Mesenchymal stem cell (in vitro differentiated cells and primary cell): Measurements from ENCODE around the gene SUGCT.
A peak's percentile ranks its signal among the peaks of the same experiment; 100 is the strongest.

Experiments
- DNase-seq: peaks from one replicate; pipeline ENCODE4 v3.0.0-alpha.2; 2013
- H2AFZ ChIP-seq: one replicate; pipeline ENCODE4 v1.6.1; 2013; ENCODE audit warnings: low read depth, mild to moderate bottlenecking, control low read depth, inconsistent platforms, low read length, moderate library complexity
- H2AK5ac ChIP-seq: 2 replicates; pipeline ENCODE4 v1.6.1; 2013; ENCODE audit warnings: low read length, moderate library complexity, mild to moderate bottlenecking, inconsistent platforms; ENCODE audit not compliant: severe bottlenecking
- H2BK120ac ChIP-seq: one replicate; pipeline ENCODE4 v1.6.1; 2013; ENCODE audit warnings: low read depth, mild to moderate bottlenecking, inconsistent platforms, low read length, moderate library complexity
- H2BK12ac ChIP-seq, 2 experiments: one replicate each; pipeline ENCODE4 v1.6.1; 2013; ENCODE audit warnings: inconsistent platforms in 2 of 2, low read length in 2 of 2, mild to moderate bottlenecking in 2 of 2, moderate library complexity in 2 of 2, control low read depth in 1 of 2
- H2BK15ac ChIP-seq: one replicate; pipeline ENCODE4 v1.6.1; 2013; ENCODE audit warnings: mild to moderate bottlenecking, low read depth, inconsistent platforms; ENCODE audit not compliant: poor library complexity, severe bottlenecking
- H2BK5ac ChIP-seq: 2 replicates; pipeline ENCODE4 v1.6.1; 2013; ENCODE audit warnings: low read depth, mild to moderate bottlenecking, low read length, control low read depth, inconsistent platforms; ENCODE audit not compliant: poor library complexity, severe bottlenecking
- H3K14ac ChIP-seq, 2 experiments: one replicate each; pipeline ENCODE4 v1.6.1; 2013; ENCODE audit warnings: inconsistent platforms in 2 of 2, low read length in 2 of 2, control low read depth in 1 of 2, mild to moderate bottlenecking in 1 of 2, moderate library complexity in 1 of 2
- H3K18ac ChIP-seq, 2 experiments: one replicate each; pipeline ENCODE4 v1.6.1; 2013; ENCODE audit warnings: inconsistent platforms in 2 of 2, low read length in 2 of 2, control low read depth in 1 of 2, low read depth in 1 of 2, mild to moderate bottlenecking in 1 of 2
- H3K23ac ChIP-seq, 2 experiments: one replicate each; pipeline ENCODE4 v1.6.1; 2013; ENCODE audit warnings: inconsistent platforms in 2 of 2, low read length in 2 of 2, mild to moderate bottlenecking in 2 of 2, moderate library complexity in 2 of 2, control low read depth in 1 of 2
- H3K27ac ChIP-seq: 2 replicates; pipeline ENCODE4 v1.5.1; 2013; ENCODE audit warnings: mild to moderate bottlenecking, moderate library complexity, low read length, control low read depth, inconsistent platforms; ENCODE audit not compliant: poor library complexity, severe bottlenecking
- H3K27me3 ChIP-seq, 2 experiments: 2 replicates each; pipeline versions ENCODE4 v1.6.1 to v1.7.0; 2013; ENCODE audit warnings: low read length in 2 of 2, mild to moderate bottlenecking in 2 of 2, moderate library complexity in 2 of 2, control low read depth in 1 of 2, inconsistent platforms in 1 of 2; ENCODE audit not compliant: control insufficient read depth in 1 of 2, insufficient read depth in 1 of 2
- H3K36me3 ChIP-seq, 2 experiments: 2 replicates each; pipeline versions ENCODE4 v1.6.1 to v1.7.0; 2013; ENCODE audit warnings: low read length in 2 of 2, control low read depth in 1 of 2, inconsistent platforms in 1 of 2, low read depth in 1 of 2, mild to moderate bottlenecking in 1 of 2; ENCODE audit not compliant: insufficient read depth in 2 of 2, control insufficient read depth in 1 of 2
- H3K4ac ChIP-seq, 2 experiments: one replicate each; pipeline ENCODE4 v1.6.1; 2013; ENCODE audit warnings: inconsistent platforms in 2 of 2, low read length in 2 of 2, mild to moderate bottlenecking in 2 of 2, moderate library complexity in 2 of 2, control low read depth in 1 of 2, low read depth in 1 of 2
- H3K4me1 ChIP-seq: 2 replicates; pipeline ENCODE4 v1.6.1; 2013; ENCODE audit warnings: low read depth, low read length, control low read depth; ENCODE audit not compliant: control insufficient read depth, insufficient read depth
- H3K4me2 ChIP-seq: 2 replicates; pipeline ENCODE4 v1.6.1; 2013; ENCODE audit warnings: low read length, mild to moderate bottlenecking, inconsistent platforms; ENCODE audit not compliant: poor library complexity, severe bottlenecking
- H3K4me3 ChIP-seq, 2 experiments: 2 replicates each; pipeline versions ENCODE4 v1.5.1 to v1.7.0; 2013; ENCODE audit warnings: low read length in 2 of 2, mild to moderate bottlenecking in 2 of 2, control low read depth in 1 of 2, low read depth in 1 of 2; ENCODE audit not compliant: insufficient read depth in 1 of 2
- H3K79me1 ChIP-seq: replicated peaks from 2 replicates; pipeline ENCODE4 v1.6.1; 2013; ENCODE audit warnings: mild to moderate bottlenecking, control low read depth, low read length, inconsistent platforms; ENCODE audit not compliant: poor library complexity, severe bottlenecking
- H3K9ac ChIP-seq: 2 replicates; pipeline ENCODE4 v1.7.0; 2013; ENCODE audit warnings: mild to moderate bottlenecking, low read length, moderate library complexity
- H3K9me3 ChIP-seq: 2 replicates; pipeline ENCODE4 v1.7.0; 2013; ENCODE audit warnings: mild to moderate bottlenecking, low read length; ENCODE audit not compliant: control insufficient read depth
- H4K8ac ChIP-seq: one replicate; pipeline ENCODE4 v1.6.1; 2013; ENCODE audit warnings: inconsistent platforms, mild to moderate bottlenecking, low read length, moderate library complexity
- H4K91ac ChIP-seq: one replicate; pipeline ENCODE4 v1.6.1; 2013; ENCODE audit warnings: mild to moderate bottlenecking, low read length, inconsistent platforms
- WGBS: methylation state at CpG from one replicate; pipeline ENCODE4 v1.1.7; 2013; ENCODE audit warnings: mixed read lengths; 5-methylcytosine and 5-hydroxymethylcytosine counted together

The SUGCT gene

DNA sequence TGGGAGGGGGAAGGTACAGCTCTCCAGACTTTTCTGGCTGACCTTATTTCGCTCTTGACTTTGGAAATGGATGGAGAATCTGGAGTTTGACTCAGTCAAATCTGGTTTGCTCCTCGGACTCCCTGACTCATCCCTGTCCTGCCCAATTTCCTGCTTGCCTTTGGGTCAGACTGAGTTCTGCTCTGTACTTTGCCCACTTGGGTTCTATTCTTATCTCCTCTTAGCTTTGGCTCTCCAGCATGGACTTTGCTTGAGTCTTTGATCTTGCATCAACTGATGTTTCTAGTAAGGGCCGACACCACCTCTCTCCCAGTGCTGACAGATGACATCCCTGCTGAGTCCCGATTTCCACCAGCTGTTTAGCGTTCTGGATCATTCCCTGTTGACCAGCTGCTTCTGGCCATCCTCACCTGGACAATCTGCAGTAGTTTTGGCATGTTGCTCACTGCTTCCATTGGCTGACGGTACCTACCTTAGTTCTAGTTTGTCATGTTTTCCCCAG, 335.3 kb downstream of the SUGCT start:
- H3K27ac ChIP-seq = peak overlapping the region; percentile 12
- no peaks in the 10 kb centered on the region for H3K79me1 ChIP-seq
- no peak overlapping the region for H3K14ac ChIP-seq
- peak overlapping the region; percentile 94 for H4K91ac ChIP-seq
- H3K18ac ChIP-seq = peak overlapping the region; percentile 14 to 58
- peak overlapping the region; percentile 78 for H4K8ac ChIP-seq
- peak overlapping the region; percentile 33 to 34 for H2BK12ac ChIP-seq
- no peaks in the 10 kb centered on the region for H3K9me3 ChIP-seq
- H3K4me3 ChIP-seq = peak overlapping the region in 1 of 2 experiments; percentile 52
- H2BK15ac ChIP-seq = no peak overlapping the region
- peak; percentile 47 for DNase-seq
- H2BK5ac ChIP-seq = no peak overlapping the region
- no peaks in the 10 kb centered on the region for H3K36me3 ChIP-seq
- no peaks in the 10 kb centered on the region for H3K27me3 ChIP-seq
- H3K23ac ChIP-seq = no peak overlapping the region
- H2BK120ac ChIP-seq = peak overlapping the region; percentile 74
- H2AFZ ChIP-seq = no peak overlapping the region
- peak overlapping the region; percentile 84 for H3K9ac ChIP-seq
- H3K4me2 ChIP-seq = no peak overlapping the region
- peak overlapping the region; percentile 62 for H2AK5ac ChIP-seq
- peaks cover 3% of the 10 kb centered on the region for H3K4me1 ChIP-seq
- H3K4ac ChIP-seq = peak overlapping the region; percentile 8 to 52
- 69% methylated on average over 6 of the region's 6 CpGs for WGBS

DNA sequence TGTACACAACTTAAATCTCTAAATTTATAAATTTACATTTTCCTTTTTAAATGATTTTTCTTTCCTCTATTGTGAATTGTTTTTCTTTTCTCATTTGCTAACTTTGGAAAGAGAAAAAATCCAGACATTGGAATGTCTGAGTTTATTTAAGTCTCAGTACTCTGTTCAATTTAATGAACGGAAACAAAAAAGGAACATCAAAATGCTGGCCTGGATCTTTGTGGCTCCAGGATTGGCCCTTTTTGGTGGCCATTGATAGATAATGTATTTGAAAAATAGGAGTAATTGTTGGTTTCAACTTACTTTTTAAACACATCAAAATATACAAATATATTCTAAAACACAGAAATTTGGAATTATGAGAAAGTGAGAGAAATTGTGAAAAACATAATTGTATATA, 336.0 kb downstream of the SUGCT start:
- H3K79me1 ChIP-seq = no peaks in the 10 kb centered on the region
- H2AK5ac ChIP-seq = no peak overlapping the region
- H2AFZ ChIP-seq = no peak overlapping the region
- H3K14ac ChIP-seq = no peak overlapping the region
- H3K36me3 ChIP-seq = no peaks in the 10 kb centered on the region
- H3K9me3 ChIP-seq = no peaks in the 10 kb centered on the region
- no peak overlapping the region for H3K18ac ChIP-seq
- no peaks in the 10 kb centered on the region for H3K27me3 ChIP-seq
- no peak overlapping the region for H3K4ac ChIP-seq
- H2BK120ac ChIP-seq = no peak overlapping the region
- H3K23ac ChIP-seq = no peak overlapping the region
- no peak overlapping the region for H3K4me2 ChIP-seq
- no peak overlapping the region for H3K27ac ChIP-seq
- no peak overlapping the region for H2BK12ac ChIP-seq
- H3K4me3 ChIP-seq = no peak overlapping the region
- no peak overlapping the region for H4K8ac ChIP-seq
- no peak overlapping the region for H4K91ac ChIP-seq
- no peak overlapping the region for H2BK15ac ChIP-seq
- H2BK5ac ChIP-seq = no peak overlapping the region
- peak; percentile 47 for DNase-seq
- H3K9ac ChIP-seq = peak overlapping the region; percentile 84
- H3K4me1 ChIP-seq = peaks cover 3% of the 10 kb centered on the region
- 73% methylated on average over 1 of the region's 1 CpG for WGBS

DNA sequence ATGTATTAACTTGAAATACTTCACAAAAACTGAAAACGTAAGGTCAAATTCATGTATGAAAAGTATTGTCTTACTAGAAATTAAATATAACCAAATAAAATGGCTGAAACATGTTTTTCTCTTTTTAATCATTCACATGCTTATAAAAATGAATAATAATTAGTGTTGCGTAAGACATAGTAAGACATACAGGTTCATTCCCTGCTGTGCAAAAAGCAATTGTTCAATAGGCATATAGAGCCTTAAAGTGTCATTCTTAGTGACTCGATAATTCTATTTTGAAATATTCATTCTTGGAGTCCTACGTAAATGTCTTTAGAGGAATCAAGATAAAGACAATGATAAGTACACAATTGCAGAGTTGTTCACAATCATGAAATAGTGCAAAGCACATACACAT, 337.1 kb downstream of the SUGCT start:
- H3K27me3 ChIP-seq = no peaks in the 10 kb centered on the region
- no peak overlapping the region for H2AK5ac ChIP-seq
- no peak overlapping the region for H3K4ac ChIP-seq
- no CpG with 5 or more reads among the region's 4 CpGs for WGBS
- no peak overlapping the region for H2AFZ ChIP-seq
- H3K4me2 ChIP-seq = no peak overlapping the region
- H3K79me1 ChIP-seq = no peaks in the 10 kb centered on the region
- no peaks in the 10 kb centered on the region for H3K9me3 ChIP-seq
- no peak overlapping the region for H4K8ac ChIP-seq
- no peak overlapping the region for H2BK12ac ChIP-seq
- no peak for DNase-seq
- no peak overlapping the region for H2BK5ac ChIP-seq
- H2BK120ac ChIP-seq = no peak overlapping the region
- H3K23ac ChIP-seq = no peak overlapping the region
- no peak overlapping the region for H3K9ac ChIP-seq
- no peak overlapping the region for H2BK15ac ChIP-seq
- H3K27ac ChIP-seq = no peak overlapping the region
- H3K18ac ChIP-seq = no peak overlapping the region
- H3K4me1 ChIP-seq = peaks cover 3% of the 10 kb centered on the region
- no peak overlapping the region for H4K91ac ChIP-seq
- no peaks in the 10 kb centered on the region for H3K36me3 ChIP-seq
- no peak overlapping the region for H3K14ac ChIP-seq
- H3K4me3 ChIP-seq = no peak overlapping the region

DNA sequence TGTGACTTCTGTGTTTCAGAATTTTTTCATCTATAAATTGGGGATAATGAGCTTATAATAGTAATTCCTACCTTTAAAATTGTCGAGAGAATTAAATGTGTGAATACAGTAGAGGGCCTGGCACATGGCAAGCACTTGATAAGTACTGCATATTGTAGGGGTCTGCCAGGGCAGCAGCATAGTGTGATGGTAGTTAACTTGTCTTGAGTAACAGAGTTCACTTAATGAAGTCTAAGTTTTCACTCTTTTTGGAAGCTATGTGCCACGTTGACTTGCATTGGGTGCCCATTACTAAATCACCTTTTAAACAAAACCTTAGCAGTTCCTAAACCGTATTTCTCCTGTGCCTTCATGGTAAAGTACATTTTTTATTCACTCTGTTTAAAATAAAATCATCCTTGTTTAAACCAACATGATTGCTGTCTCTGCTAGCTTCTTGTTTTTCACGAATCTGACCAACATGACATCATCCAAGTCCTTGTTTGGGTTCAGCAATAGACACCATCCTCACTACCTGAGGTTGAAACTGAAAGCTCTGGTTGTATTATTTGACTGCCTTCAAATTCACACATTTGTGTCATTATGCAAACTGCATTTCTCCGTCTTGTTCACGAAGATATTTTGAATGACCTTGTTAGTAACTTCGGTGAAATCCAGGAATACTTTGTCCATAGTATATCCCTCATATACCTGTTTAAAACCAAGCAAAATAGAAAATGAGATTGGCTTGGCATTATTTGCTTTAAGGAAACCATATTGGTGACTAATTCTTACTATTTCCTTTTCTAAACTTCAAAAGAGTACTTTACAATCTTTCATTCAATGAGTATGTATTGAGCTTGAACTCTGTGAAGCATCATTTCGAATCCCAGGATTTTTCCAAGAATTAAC, 340.2 kb downstream of the SUGCT start:
- Histone ChIP-seq H3K27ac (no peak overlapping the region), H2BK15ac (no peak overlapping the region), H2BK120ac (no peak overlapping the region), H3K79me1 (no peaks in the 10 kb centered on the region), H4K91ac (no peak overlapping the region), H2AK5ac (no peak overlapping the region), H2AFZ (no peak overlapping the region), H2BK5ac (no peak overlapping the region), H3K18ac (no peak overlapping the region), H3K9ac (no peak overlapping the region), H3K4ac (no peak overlapping the region), H2BK12ac (no peak overlapping the region), H3K4me2 (no peak overlapping the region), H3K4me1 (peaks cover 3% of the 10 kb centered on the region), H3K14ac (no peak overlapping the region), H4K8ac (no peak overlapping the region), H3K36me3 (no peaks in the 10 kb centered on the region), H3K9me3 (no peaks in the 10 kb centered on the region), H3K27me3 (no peaks in the 10 kb centered on the region), H3K23ac (no peak overlapping the region), H3K4me3 (no peak overlapping the region)
- no peak for DNase-seq
- WGBS = 92% methylated on average over 5 of the region's 8 CpGs
